Gastroesophageal sphincter (tissue), 4 donors: ENCODE measurements around the gene ZNF775. TPM values are rescaled to one million over a fixed set of nuclear protein-coding genes. Genes with fewer than 3 reads are reported as not detected.
A peak's percentile ranks its signal among the peaks of the same experiment; 100 is the strongest.

Experiments used
- ATAC-seq: fragments of 150-250 bp; one replicate; pipeline ENCODE4 v1.9.1; 2016; ENCODE audit warnings: mild to moderate bottlenecking, moderate library complexity
- H3K27ac ChIP-seq, 4 donors: fragments of 200-600 bp; sonication (generic) in 3 of 4; 1 replicate in 3 of 4; 2 replicates in 1 of 4; pipeline ENCODE4 v1.5.1; 2016 to 2019
- H3K27me3 ChIP-seq: fragments of 200-600 bp; sonication (generic); one replicate; pipeline ENCODE4 v1.5.1; 2019
- H3K36me3 ChIP-seq, 2 donors: fragments of 200-600 bp; sonication (generic); one replicate each; pipeline ENCODE4 v1.5.1; 2019; ENCODE audit warnings: control low read depth in 1 of 2
- H3K4me1 ChIP-seq, 3 donors: fragments of 200-600 bp; sonication (generic); 1 replicate in 2 of 3; 2 replicates in 1 of 3; pipeline ENCODE4 v1.5.1; 2016 to 2019; ENCODE audit warnings: control low read depth in 2 of 3
- H3K4me3 ChIP-seq, 2 donors: fragments of 200-600 bp; sonication (generic); one replicate each; pipeline ENCODE4 v1.5.1; 2019; ENCODE audit warnings: mild to moderate bottlenecking in 1 of 2, moderate library complexity in 1 of 2
- H3K9me3 ChIP-seq, 3 donors: fragments of 200-600 bp; sonication (generic); one replicate each; pipeline ENCODE4 v1.5.1; 2017 to 2019; ENCODE audit warnings: control low read depth in 2 of 3
- EP300 ChIP-seq: sonication (generic); formaldehyde crosslinking; IDR thresholded peaks from one replicate; pipeline ENCODE4 v1.6.1; 2017; ENCODE audit warnings: antibody characterized with exemption, mild to moderate bottlenecking
- POLR2A ChIP-seq, 2 donors: fragments of 450-650 bp; IDR thresholded peaks; one replicate each; pipeline ENCODE4 v1.6.1; 2017; ENCODE audit warnings: antibody characterized with exemption in 2 of 2, mild to moderate bottlenecking in 2 of 2, moderate library complexity in 1 of 2
- POLR2AphosphoS5 ChIP-seq: sonication (generic); formaldehyde crosslinking; IDR thresholded peaks from one replicate; pipeline ENCODE4 v1.6.1; 2017; ENCODE audit warnings: antibody characterized with exemption
- WGBS, 2 donors: methylation state at CpG; one replicate each; pipeline ENCODE4 v1.1.5; 2018; ENCODE audit warnings: low coverage in 1 of 2; 5-methylcytosine and 5-hydroxymethylcytosine counted together
- total RNA-seq, 4 donors: library from RNA; depleted of rRNA; stranded (reverse); fragments of >200 nt; gene quantifications; one replicate each; pipeline ENCODE4 v1.1.0, GENCODE V29; 2016
- TF ChIP-seq, protein P1 (sequence below), 4 experiments: fragments of 200-600 bp in 2 of 4; fragments of 450-650 bp in 2 of 4; sonication (generic) in 1 of 4; IDR thresholded peaks; one replicate each; pipeline ENCODE4 v1.5.1; 2017 to 2019; ENCODE audit warnings: antibody characterized with exemption in 4 of 4, mild to moderate bottlenecking in 2 of 4, moderate library complexity in 2 of 4

Gene ZNF775
- total RNA-seq, 4 donors from 2014 or later = 5.3 to 12.5 (median 10.5) TPM

DNA sequence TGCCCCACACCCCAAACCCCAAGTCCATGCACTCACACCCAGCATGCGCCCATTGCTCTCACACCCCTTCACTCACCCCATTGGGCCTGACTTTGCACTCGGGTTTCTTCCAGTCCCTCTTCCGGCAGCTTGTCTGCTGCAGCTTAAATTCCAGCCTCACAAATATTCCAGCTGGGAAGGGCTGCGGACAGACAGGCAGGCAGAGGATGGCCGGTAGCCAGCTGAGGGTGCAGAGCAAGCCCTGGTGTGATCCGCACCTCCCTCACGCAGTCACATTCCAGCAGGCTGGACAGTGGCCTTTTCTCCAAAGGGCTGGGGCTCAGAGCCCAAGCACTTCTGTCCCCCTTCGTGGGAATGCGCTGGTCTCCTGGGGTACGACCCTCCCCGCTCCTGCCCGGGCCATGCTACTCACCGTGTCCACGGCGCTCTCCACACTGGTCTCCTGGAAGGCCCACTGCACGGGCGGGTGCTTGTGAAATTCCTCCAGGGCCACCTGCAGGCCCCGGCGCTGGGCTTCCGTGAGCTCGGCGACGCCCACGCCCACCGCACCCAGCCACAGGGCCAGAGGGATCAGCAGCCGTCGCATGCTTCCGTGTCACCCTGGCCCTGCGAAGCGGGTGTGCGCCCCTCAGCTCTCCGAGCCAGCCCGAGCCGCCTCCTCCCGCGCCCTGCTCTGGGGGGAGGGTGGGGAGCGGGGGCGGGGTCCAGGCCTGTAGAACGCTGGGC, 38.9 kb upstream of the ZNF775 start:
- WGBS, 2 donors = 17% methylated on average over 3 of the region's 39 CpGs; no CpG with 5 or more reads in 1 of the 2 donors
- H3K36me3 ChIP-seq = peaks cover 0 to 22% of the 10 kb centered on the region in 2 donors
- H3K9me3 ChIP-seq = no peaks in the 10 kb centered on the region
- ATAC-seq = peak; percentile 47
- peak overlapping the region; percentile 54 to 93 (median 88) for H3K27ac ChIP-seq
- H3K4me1 ChIP-seq = peaks cover 0 to 76% (median 43%) of the 10 kb centered on the region in 3 donors
- TF ChIP-seq, protein P1, sequence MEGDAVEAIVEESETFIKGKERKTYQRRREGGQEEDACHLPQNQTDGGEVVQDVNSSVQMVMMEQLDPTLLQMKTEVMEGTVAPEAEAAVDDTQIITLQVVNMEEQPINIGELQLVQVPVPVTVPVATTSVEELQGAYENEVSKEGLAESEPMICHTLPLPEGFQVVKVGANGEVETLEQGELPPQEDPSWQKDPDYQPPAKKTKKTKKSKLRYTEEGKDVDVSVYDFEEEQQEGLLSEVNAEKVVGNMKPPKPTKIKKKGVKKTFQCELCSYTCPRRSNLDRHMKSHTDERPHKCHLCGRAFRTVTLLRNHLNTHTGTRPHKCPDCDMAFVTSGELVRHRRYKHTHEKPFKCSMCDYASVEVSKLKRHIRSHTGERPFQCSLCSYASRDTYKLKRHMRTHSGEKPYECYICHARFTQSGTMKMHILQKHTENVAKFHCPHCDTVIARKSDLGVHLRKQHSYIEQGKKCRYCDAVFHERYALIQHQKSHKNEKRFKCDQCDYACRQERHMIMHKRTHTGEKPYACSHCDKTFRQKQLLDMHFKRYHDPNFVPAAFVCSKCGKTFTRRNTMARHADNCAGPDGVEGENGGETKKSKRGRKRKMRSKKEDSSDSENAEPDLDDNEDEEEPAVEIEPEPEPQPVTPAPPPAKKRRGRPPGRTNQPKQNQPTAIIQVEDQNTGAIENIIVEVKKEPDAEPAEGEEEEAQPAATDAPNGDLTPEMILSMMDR (IDR thresholded peaks at IDR 0.05) = peak in 2 of 4 experiments; percentile 17 to 26
- TF ChIP-seq EP300 (no peak), POLR2A (IDR thresholded peaks at IDR 0.05) (no peak), POLR2AphosphoS5 (peak; percentile 35)
- H3K27me3 ChIP-seq = no peaks in the 10 kb centered on the region
- peak overlapping the region; percentile 58 to 72 for H3K4me3 ChIP-seq

DNA sequence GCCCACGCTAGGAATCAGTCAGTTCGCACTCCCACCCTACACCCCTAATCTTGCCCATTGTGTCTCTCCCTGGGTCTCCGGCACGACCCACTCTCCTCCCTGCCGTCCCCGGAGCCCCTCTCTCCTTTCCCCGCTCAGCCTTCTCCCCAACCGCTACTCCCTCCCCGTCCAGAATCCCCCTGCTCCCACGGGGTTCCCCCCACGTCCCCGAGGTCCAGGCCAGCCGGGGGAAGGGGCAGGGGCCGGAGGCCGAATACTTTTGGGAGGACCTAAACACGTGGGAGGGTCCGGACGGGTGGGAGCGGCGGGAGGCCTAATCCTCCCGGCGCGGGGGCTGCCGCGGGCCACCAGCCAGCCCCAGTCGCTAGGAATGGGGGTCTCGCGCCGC, 38.3 kb upstream of the ZNF775 start:
- Histone ChIP-seq H3K4me1 (peaks cover 0 to 69% (median 36%) of the 10 kb centered on the region in 3 donors), H3K27ac (peak overlapping the region; percentile 54 to 93 (median 88)), H3K9me3 (no peaks in the 10 kb centered on the region), H3K27me3 (no peaks in the 10 kb centered on the region), H3K36me3 (peaks cover 0 to 22% of the 10 kb centered on the region in 2 donors), H3K4me3 (peak overlapping the region; percentile 58 to 72)
- ATAC-seq = no peak
- TF ChIP-seq POLR2A (IDR thresholded peaks at IDR 0.05) (no peak), POLR2AphosphoS5 (no peak), EP300 (no peak)
- TF ChIP-seq, protein P1 (IDR thresholded peaks at IDR 0.05) = no peak
- WGBS, 2 donors = 4% methylated on average over 8 of the region's 29 CpGs; no CpG with 5 or more reads in 1 of the 2 donors

DNA sequence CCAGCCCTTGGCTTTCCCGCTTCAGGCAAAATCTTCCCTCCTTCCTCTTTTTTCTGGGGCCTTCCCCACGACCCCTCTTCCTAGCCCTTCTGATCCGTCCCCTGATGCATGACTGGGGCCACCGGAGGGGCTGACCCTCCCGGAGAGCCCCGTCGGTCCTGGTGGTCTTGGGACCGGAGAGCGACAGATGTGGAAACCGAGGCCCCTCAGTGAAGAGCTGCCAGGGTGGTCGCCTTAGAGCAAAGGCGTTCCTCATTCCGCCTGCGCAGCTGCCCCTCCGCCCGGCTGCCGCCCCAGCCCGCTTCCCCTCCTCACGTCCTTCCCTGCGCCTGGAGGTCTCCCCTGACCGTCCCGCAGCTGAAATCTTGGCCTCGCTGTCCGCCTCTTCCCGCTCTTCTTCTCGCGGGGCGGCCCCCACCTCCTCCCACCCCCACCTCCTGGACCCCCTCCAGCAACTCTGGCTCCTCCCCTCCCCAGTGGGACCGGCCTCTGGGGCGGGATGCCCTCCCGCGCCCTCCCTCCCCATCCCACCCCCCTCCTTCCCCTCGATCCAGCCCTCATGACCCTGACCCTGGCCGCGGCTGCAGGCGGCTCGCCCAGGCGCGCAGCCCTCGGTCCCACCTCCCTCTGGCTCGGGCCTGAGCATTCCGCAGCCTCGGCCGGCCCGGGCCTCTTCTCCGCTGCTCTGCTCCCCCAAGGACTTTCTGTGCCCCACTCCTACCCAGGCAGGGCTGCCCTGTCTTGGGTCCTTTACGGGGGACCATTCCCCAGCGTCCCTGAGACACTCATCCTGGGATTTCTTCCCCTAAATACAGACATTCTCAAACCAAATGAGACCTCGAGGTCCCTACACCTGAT, 37.6 kb upstream of the ZNF775 start, which contains the start of gene RARRES2:
RARRES2 (minus strand) TSS at position 367 of the 858 bp plus-strand sequence. CDS start 1,020 bp downstream, outside the sequence.
- H3K9me3 ChIP-seq = no peaks in the 10 kb centered on the region
- H3K4me3 ChIP-seq = peak within 1 kb of the TSS; percentile 58 to 72
- peak; percentile 85 for ATAC-seq
- H3K4me1 ChIP-seq = peaks cover 0 to 63% (median 30%) of the 10 kb centered on the region in 3 donors
- H3K27ac ChIP-seq = peak within 1 kb of the TSS; percentile 54 to 93 (median 88)
- WGBS, 2 donors = 4% methylated on average over 21 of the region's 49 CpGs; no CpG with 5 or more reads in 1 of the 2 donors
- peaks cover 0 to 22% of the 10 kb centered on the region in 2 donors for H3K36me3 ChIP-seq
- H3K27me3 ChIP-seq = no peaks in the 10 kb centered on the region
- TF ChIP-seq POLR2A (IDR thresholded peaks at IDR 0.05) (peak in 1 of 2 donors; percentile 14), POLR2AphosphoS5 (peak; percentile 62), EP300 (no peak)
- TF ChIP-seq, protein P1 (IDR thresholded peaks at IDR 0.05) = no peak

DNA sequence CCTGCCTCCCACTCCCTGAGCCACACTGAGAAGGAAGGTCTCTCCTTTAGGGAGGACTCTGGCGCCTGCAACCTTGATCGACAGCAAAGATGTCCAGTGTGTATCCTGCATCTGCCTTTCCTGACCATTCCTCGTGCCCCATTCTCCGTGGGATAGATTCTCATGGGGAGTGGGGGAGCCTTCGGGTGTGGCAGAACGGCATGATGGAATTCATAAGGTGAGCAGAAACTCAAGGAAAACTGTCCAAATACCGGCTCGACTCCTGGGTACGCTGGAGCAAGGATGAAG, 37.1 kb upstream of the ZNF775 start:
- H3K9me3 ChIP-seq = no peaks in the 10 kb centered on the region
- H3K27me3 ChIP-seq = no peaks in the 10 kb centered on the region
- peak overlapping the region; percentile 54 to 93 (median 88) for H3K27ac ChIP-seq
- peaks cover 0 to 19% of the 10 kb centered on the region in 2 donors for H3K36me3 ChIP-seq
- no peak for TF ChIP-seq POLR2A (IDR thresholded peaks at IDR 0.05)
- TF ChIP-seq POLR2AphosphoS5 = no peak
- no peak for TF ChIP-seq EP300
- TF ChIP-seq, protein P1 (IDR thresholded peaks at IDR 0.05) = no peak
- peak; percentile 17 for ATAC-seq
- H3K4me1 ChIP-seq = peaks cover 0 to 57% (median 30%) of the 10 kb centered on the region in 3 donors
- H3K4me3 ChIP-seq = peak overlapping the region; percentile 58 to 72
- WGBS, 2 donors = 70% methylated on average over 2 of the region's 9 CpGs; no CpG with 5 or more reads in 1 of the 2 donors
